Tibial nerve (tissue), 4 donors: Measurements from ENCODE around the gene GJA1. TPM values are rescaled to one million over a fixed set of nuclear protein-coding genes. Genes with fewer than 3 reads are reported as not detected.
A peak's percentile ranks its signal among the peaks of the same experiment; 100 is the strongest.
"Not testable (repeated sequence)": the region's sequence is repeated elsewhere in the genome, so short reads cannot be mapped to it uniquely, and the experiment has no call there.

Experiments used
- DNase-seq, 2 donors: peaks; one replicate each; pipeline ENCODE4 v3.0.0-alpha.2; 2019; ENCODE audit warnings: low spot score in 2 of 2
- H3K27ac ChIP-seq, 4 donors: fragments of 200-600 bp; sonication (generic) in 3 of 4; one replicate each; pipeline ENCODE4 v1.5.1; 2017 to 2019; ENCODE audit warnings: mild to moderate bottlenecking in 1 of 4
- H3K27me3 ChIP-seq, 2 donors: fragments of 200-600 bp; sonication (generic) in 1 of 2; one replicate each; pipeline versions ENCODE4 v1.5.1 to v1.6.0; 2017 to 2019
- H3K36me3 ChIP-seq, 3 donors: fragments of 200-600 bp; sonication (generic); one replicate each; pipeline ENCODE4 v1.5.1; 2018 to 2019
- H3K4me1 ChIP-seq, 4 donors: fragments of 200-600 bp; sonication (generic) in 3 of 4; one replicate each; pipeline ENCODE4 v1.5.1; 2017 to 2019
- H3K4me3 ChIP-seq, 4 donors: fragments of 200-600 bp; sonication (generic) in 3 of 4; one replicate each; pipeline ENCODE4 v1.5.1; 2017 to 2019; ENCODE audit warnings: mild to moderate bottlenecking in 1 of 4, moderate library complexity in 1 of 4
- H3K9me3 ChIP-seq, 4 donors: fragments of 200-600 bp; sonication (generic) in 3 of 4; one replicate each; pipeline ENCODE4 v1.5.1; 2017 to 2019
- EP300 ChIP-seq, 2 donors: sonication (generic); formaldehyde crosslinking; IDR thresholded peaks; one replicate each; pipeline ENCODE4 v1.6.1; 2017; ENCODE audit warnings: antibody characterized with exemption in 2 of 2, mild to moderate bottlenecking in 1 of 2
- POLR2A ChIP-seq, 2 donors: fragments of 450-650 bp; IDR thresholded peaks; one replicate each; pipeline ENCODE4 v1.6.1; 2017; ENCODE audit warnings: antibody characterized with exemption in 2 of 2, mild to moderate bottlenecking in 2 of 2, moderate library complexity in 2 of 2
- WGBS, 2 donors: methylation state at CpG; one replicate each; pipeline ENCODE4 v1.1.5; 2018; 5-methylcytosine and 5-hydroxymethylcytosine counted together
- total RNA-seq, 4 donors: library from RNA; depleted of rRNA; stranded (reverse); fragments of >200 nt; gene quantifications; one replicate each; pipeline ENCODE4 v1.1.0, GENCODE V29; 2016
- TF ChIP-seq, protein P1 (sequence below), 5 experiments: fragments of 200-600 bp in 3 of 5; fragments of 450-650 bp in 2 of 5; sonication (generic) in 3 of 5; IDR thresholded peaks; one replicate each; pipeline ENCODE4 v1.5.1; 2016 to 2019; ENCODE audit warnings: antibody characterized with exemption in 5 of 5, mild to moderate bottlenecking in 3 of 5, moderate library complexity in 2 of 5

The GJA1 gene
- total RNA-seq, 4 donors from 2014 or later, result 37.7 to 44.7 (median 41.6) TPM

DNA sequence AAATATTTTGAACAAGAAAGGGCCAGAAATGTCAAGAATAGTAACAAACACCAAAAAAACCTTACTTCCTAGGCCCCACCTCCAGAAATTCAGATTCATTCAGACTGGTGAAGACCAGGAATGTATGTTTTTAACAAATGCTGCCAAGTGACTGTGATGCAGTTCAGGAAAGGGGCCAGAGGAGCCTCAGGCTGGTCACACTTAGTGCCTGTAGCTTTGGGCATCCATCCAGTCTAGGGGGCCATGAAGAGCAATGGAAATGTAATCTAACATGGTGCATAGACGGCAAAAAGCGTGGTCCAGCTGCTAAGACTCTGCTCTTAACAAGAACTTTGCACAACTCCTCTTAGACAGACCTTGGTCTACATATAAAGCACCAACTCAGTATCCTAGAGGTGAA, 7.1 kb downstream of the GJA1 start:
- peak overlapping the region in 1 of 4 donors; percentile 10 for H3K27ac ChIP-seq
- 73 to 85% methylated on average over 2 of the region's 2 CpGs for WGBS, 2 donors
- H3K36me3 ChIP-seq, result peaks cover 0 to 18% (median 0%) of the 10 kb centered on the region in 3 donors
- peaks cover 0 to 45% (median 4%) of the 10 kb centered on the region in 4 donors for H3K4me1 ChIP-seq
- H3K9me3 ChIP-seq, result no peaks in the 10 kb centered on the region
- H3K4me3 ChIP-seq, result no peak overlapping the region
- no peak for DNase-seq
- TF ChIP-seq, protein P1, sequence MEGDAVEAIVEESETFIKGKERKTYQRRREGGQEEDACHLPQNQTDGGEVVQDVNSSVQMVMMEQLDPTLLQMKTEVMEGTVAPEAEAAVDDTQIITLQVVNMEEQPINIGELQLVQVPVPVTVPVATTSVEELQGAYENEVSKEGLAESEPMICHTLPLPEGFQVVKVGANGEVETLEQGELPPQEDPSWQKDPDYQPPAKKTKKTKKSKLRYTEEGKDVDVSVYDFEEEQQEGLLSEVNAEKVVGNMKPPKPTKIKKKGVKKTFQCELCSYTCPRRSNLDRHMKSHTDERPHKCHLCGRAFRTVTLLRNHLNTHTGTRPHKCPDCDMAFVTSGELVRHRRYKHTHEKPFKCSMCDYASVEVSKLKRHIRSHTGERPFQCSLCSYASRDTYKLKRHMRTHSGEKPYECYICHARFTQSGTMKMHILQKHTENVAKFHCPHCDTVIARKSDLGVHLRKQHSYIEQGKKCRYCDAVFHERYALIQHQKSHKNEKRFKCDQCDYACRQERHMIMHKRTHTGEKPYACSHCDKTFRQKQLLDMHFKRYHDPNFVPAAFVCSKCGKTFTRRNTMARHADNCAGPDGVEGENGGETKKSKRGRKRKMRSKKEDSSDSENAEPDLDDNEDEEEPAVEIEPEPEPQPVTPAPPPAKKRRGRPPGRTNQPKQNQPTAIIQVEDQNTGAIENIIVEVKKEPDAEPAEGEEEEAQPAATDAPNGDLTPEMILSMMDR (IDR thresholded peaks at IDR 0.05), result no peak
- TF ChIP-seq POLR2A (IDR thresholded peaks at IDR 0.05) (no peak), EP300 (IDR thresholded peaks at IDR 0.05) (no peak)
- H3K27me3 ChIP-seq, result no peaks in the 10 kb centered on the region

DNA sequence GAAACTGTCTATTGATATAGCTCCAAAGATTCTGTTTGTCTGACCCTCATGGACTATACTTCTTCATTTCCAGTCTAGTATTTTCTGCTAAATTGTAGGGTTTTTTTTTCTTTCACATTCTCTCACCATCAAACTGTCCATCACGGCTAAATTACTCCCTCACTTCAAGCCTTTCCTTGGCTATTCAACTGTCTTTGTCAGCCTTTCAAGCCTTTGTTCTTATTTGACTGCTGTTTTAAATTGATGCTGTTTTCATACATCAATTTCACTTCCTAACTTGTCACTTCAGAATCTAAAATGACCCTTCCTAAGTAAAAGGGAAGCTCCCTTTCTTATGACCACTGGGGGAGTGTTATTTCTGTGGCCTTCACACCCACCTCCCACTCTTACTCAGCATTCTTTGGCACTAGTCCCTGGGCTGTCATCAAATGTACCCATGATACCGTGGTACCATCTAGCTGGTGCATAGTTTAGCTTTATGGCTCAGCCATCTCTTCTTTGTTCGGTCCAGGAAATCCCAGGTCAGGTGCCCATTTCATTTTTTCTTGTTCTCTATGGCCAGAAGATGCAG, 8.6 kb downstream of the GJA1 start:
- WGBS, 2 donors, result 33 to 45% methylated on average over 3 of the region's 3 CpGs
- no peaks in the 10 kb centered on the region for H3K9me3 ChIP-seq
- H3K27me3 ChIP-seq, result no peaks in the 10 kb centered on the region
- H3K36me3 ChIP-seq, result peaks cover 0 to 33% (median 0%) of the 10 kb centered on the region in 3 donors
- TF ChIP-seq POLR2A (IDR thresholded peaks at IDR 0.05) (no peak), EP300 (IDR thresholded peaks at IDR 0.05) (no peak)
- TF ChIP-seq, protein P1 (IDR thresholded peaks at IDR 0.05), result no peak
- peaks cover 0 to 45% (median 4%) of the 10 kb centered on the region in 4 donors for H3K4me1 ChIP-seq
- peak overlapping the region in 1 of 4 donors; percentile 45 for H3K27ac ChIP-seq
- no peak overlapping the region for H3K4me3 ChIP-seq
- no peak for DNase-seq

DNA sequence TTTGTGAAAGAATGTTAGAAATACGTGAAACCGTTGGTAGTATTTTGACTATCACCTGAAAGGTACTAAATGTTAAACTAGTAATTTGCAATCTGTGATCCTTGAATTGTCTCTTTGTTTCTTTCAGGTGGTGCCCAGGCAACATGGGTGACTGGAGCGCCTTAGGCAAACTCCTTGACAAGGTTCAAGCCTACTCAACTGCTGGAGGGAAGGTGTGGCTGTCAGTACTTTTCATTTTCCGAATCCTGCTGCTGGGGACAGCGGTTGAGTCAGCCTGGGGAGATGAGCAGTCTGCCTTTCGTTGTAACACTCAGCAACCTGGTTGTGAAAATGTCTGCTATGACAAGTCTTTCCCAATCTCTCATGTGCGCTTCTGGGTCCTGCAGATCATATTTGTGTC, 11.3 kb downstream of the GJA1 start:
- H3K27ac ChIP-seq, H3K9me3 ChIP-seq, H3K27me3 ChIP-seq, H3K4me3 ChIP-seq, DNase-seq: not testable (repeated sequence)
- 95 to 96% methylated on average over 7 of the region's 7 CpGs for WGBS, 2 donors
- peaks cover 0 to 47% (median 0%) of the 10 kb centered on the region in 3 donors for H3K36me3 ChIP-seq
- H3K4me1 ChIP-seq, result peaks cover 0 to 26% (median 4%) of the 10 kb centered on the region in 4 donors

DNA sequence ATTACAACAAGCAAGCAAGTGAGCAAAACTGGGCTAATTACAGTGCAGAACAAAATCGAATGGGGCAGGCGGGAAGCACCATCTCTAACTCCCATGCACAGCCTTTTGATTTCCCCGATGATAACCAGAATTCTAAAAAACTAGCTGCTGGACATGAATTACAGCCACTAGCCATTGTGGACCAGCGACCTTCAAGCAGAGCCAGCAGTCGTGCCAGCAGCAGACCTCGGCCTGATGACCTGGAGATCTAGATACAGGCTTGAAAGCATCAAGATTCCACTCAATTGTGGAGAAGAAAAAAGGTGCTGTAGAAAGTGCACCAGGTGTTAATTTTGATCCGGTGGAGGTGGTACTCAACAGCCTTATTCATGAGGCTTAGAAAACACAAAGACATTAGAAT, 12.3 kb downstream of the GJA1 start:
- H3K4me3 ChIP-seq, DNase-seq, H3K27me3 ChIP-seq, H3K9me3 ChIP-seq, H3K27ac ChIP-seq: not testable (repeated sequence)
- peaks cover 0 to 47% (median 0%) of the 10 kb centered on the region in 3 donors for H3K36me3 ChIP-seq
- WGBS, 2 donors, result 94 to 96% methylated on average over 7 of the region's 7 CpGs
- peaks cover 0 to 16% (median 0%) of the 10 kb centered on the region in 4 donors for H3K4me1 ChIP-seq

DNA sequence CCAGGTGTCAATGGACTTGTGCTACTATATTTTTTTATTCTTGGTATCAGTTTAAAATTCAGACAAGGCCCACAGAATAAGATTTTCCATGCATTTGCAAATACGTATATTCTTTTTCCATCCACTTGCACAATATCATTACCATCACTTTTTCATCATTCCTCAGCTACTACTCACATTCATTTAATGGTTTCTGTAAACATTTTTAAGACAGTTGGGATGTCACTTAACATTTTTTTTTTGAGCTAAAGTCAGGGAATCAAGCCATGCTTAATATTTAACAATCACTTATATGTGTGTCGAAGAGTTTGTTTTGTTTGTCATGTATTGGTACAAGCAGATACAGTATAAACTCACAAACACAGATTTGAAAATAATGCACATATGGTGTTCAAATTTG, 13.1 kb downstream of the GJA1 start:
- peaks cover 0 to 47% (median 0%) of the 10 kb centered on the region in 3 donors for H3K36me3 ChIP-seq
- not testable (repeated sequence) for H3K27ac ChIP-seq, DNase-seq, H3K4me1 ChIP-seq, H3K27me3 ChIP-seq, H3K4me3 ChIP-seq, H3K9me3 ChIP-seq
- 88 to 94% methylated on average over 2 of the region's 2 CpGs for WGBS, 2 donors

DNA sequence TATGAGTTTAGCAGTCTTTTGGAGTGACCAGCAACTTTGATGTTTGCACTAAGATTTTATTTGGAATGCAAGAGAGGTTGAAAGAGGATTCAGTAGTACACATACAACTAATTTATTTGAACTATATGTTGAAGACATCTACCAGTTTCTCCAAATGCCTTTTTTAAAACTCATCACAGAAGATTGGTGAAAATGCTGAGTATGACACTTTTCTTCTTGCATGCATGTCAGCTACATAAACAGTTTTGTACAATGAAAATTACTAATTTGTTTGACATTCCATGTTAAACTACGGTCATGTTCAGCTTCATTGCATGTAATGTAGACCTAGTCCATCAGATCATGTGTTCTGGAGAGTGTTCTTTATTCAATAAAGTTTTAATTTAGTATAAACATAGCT, 13.9 kb downstream of the GJA1 start:
- 86 to 93% methylated on average over 1 of the region's 1 CpG for WGBS, 2 donors
- no peak overlapping the region for H3K4me3 ChIP-seq
- no peaks in the 10 kb centered on the region for H3K27me3 ChIP-seq
- no peak overlapping the region for H3K27ac ChIP-seq
- H3K9me3 ChIP-seq, result no peaks in the 10 kb centered on the region
- H3K36me3 ChIP-seq, result peaks cover 0 to 47% (median 0%) of the 10 kb centered on the region in 3 donors
- peaks cover 0 to 3% (median 0%) of the 10 kb centered on the region in 4 donors for H3K4me1 ChIP-seq
- TF ChIP-seq POLR2A (IDR thresholded peaks at IDR 0.05) (no peak), EP300 (IDR thresholded peaks at IDR 0.05) (no peak)
- TF ChIP-seq, protein P1 (IDR thresholded peaks at IDR 0.05), result no peak
- no peak for DNase-seq

DNA sequence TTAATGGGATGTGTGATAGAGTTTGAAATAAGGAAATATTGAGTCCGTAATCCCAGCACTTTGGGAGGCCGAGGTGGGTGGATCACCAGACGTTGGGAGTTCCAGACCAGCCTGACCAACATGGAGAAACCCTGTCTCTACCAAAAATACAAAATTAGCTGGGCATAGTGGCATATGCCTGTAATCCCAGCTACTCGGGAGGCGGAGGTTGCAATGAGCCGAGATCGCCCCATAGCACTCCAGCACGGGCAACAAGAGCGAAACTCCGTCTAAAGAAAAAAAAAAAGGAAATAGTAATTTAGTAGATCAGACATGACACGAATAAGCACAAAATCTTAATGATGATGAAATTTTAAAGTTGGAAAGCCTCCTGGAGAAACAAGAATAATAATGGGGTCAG, 14.8 kb downstream of the GJA1 start:
- DNase-seq, result no peak
- WGBS, 2 donors, result 95% methylated on average over 11 of the region's 11 CpGs
- no peak for TF ChIP-seq EP300 (IDR thresholded peaks at IDR 0.05)
- TF ChIP-seq POLR2A (IDR thresholded peaks at IDR 0.05), result no peak
- Histone ChIP-seq H3K9me3 (no peaks in the 10 kb centered on the region), H3K4me3 (no peak overlapping the region), H3K27me3 (no peaks in the 10 kb centered on the region), H3K27ac (no peak overlapping the region), H3K36me3 (peaks cover 0 to 47% (median 0%) of the 10 kb centered on the region in 3 donors), H3K4me1 (no peaks in the 10 kb centered on the region)
